GM23248 (cell line): ENCODE results near the gene NTHL1.

ENCODE experiments used
- EZH2 ChIP-seq: fragments of 200-600 bp; sonication (generic); IDR thresholded peaks from 2 replicates; pipeline ENCODE4 v1.6.1; 2018; ENCODE audit warnings: antibody characterized with exemption, mild to moderate bottlenecking; ENCODE audit not compliant: insufficient read depth, poor library complexity, severe bottlenecking
- EZH2phosphoT487 ChIP-seq: fragments of 200-600 bp; sonication (generic); IDR thresholded peaks from 2 replicates; pipeline ENCODE4 v1.6.1; 2018; ENCODE audit warnings: antibody characterized with exemption, moderate library complexity, mild to moderate bottlenecking, low read depth; ENCODE audit not compliant: insufficient read depth

GRCh38 chr16:2027024-2028010 is 20.3 kb downstream of the NTHL1 start:
- TF ChIP-seq EZH2phosphoT487: no peak
- no peak for TF ChIP-seq EZH2
